ENCODE data around the gene MED8. TPM values are rescaled to one million over a fixed set of nuclear protein-coding genes. Genes with fewer than 3 reads are reported as not detected.

MED8 gene
- total and polyA plus RNA-seq, 2 of the 13 experiments (the other 11 are each of a cell fraction or from before 2014, with no cell fraction given): 16.9 to 77.4 TPM

DNA sequence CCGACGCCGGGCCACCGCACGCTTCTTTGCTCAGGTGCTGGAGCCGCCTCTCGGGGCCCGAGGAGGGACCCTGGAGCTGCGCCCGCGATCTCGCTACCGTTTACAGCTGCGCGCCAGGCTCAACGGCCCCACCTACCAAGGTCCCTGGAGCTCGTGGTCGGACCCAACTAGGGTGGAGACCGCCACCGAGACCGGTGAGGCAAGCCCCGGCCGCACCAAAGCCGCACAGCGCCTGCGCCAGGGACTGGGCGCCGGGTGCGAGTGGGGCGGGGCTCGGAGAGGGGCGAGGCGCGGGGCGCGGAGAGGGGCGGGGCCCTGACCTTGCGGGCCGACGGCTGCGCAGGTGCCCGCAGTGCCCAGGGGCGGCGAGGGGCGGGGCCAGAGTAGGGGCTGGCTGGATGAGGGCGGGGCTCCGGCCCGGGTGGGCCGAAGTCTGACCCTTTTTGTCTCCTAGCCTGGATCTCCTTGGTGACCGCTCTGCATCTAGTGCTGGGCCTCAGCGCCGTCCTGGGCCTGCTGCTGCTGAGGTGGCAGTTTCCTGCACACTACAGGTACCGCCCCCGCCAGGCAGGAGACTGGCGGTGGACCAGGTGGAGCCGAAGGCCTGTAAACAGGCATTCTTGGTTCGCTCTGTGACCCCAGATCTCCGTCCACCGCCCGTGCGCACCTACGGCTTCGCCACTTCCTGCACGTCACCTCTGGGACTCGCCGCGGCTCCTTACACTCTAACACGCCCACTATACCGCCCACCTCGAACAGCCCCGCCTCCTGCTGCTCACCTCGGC is 40.6 kb downstream of the MED8 start (continued):
- TF ChIP-seq ZNF3 (CRISPR knock-in tag; IDR thresholded peaks at IDR 0.05) (no peak), ZNF768 (CRISPR knock-in tag; IDR thresholded peaks at IDR 0.05) (peak; percentile 66; the same call in 1 of the 2 replicates), ZMYM2 (CRISPR knock-in tag; IDR thresholded peaks at IDR 0.05) (no peak), MAFK (conservative IDR thresholded peaks at IDR 0.05 in 1 of 2, IDR thresholded peaks at IDR 0.05 in 1 of 2; ENCODE audit: low read length in 2 of 2) (peak; percentile 68 to 85), RFXAP (CRISPR knock-in tag; IDR thresholded peaks at IDR 0.05; ENCODE audit: borderline replicate concordance) (peak; percentile 45; the same call in 1 of the 2 replicates), ZMYM3 (CRISPR knock-in tag; IDR thresholded peaks at IDR 0.05) (no peak), FLYWCH1 (CRISPR knock-in tag; IDR thresholded peaks at IDR 0.05) (no peak), TEAD2 (CRISPR knock-in tag; IDR thresholded peaks at IDR 0.05) (no peak), PHB2 (IDR thresholded peaks at IDR 0.05; ENCODE audit: partially characterized antibody) (no peak), ZNF24 (IDR thresholded peaks at IDR 0.05) (no peak), EED (CRISPR knock-in tag; IDR thresholded peaks at IDR 0.05) (no peak), SSRP1 (CRISPR knock-in tag; IDR thresholded peaks at IDR 0.05) (no peak), ZFX (CRISPR knock-in tag; IDR thresholded peaks at IDR 0.05; ENCODE audit: low read depth) (peak; percentile 98), ZFP41 (CRISPR knock-in tag; IDR thresholded peaks at IDR 0.05; ENCODE audit: borderline replicate concordance) (no peak), SP4 (CRISPR knock-in tag; IDR thresholded peaks at IDR 0.05) (peak; percentile 90), ZNF616 (CRISPR knock-in tag; IDR thresholded peaks at IDR 0.05; ENCODE audit: low read depth) (no peak), ZFYVE20 (CRISPR knock-in tag; IDR thresholded peaks at IDR 0.05; ENCODE audit: borderline replicate concordance, low read depth) (no peak), ZNF20 (CRISPR knock-in tag; IDR thresholded peaks at IDR 0.05) (no peak)
- TF ChIP-seq, protein P1, sequence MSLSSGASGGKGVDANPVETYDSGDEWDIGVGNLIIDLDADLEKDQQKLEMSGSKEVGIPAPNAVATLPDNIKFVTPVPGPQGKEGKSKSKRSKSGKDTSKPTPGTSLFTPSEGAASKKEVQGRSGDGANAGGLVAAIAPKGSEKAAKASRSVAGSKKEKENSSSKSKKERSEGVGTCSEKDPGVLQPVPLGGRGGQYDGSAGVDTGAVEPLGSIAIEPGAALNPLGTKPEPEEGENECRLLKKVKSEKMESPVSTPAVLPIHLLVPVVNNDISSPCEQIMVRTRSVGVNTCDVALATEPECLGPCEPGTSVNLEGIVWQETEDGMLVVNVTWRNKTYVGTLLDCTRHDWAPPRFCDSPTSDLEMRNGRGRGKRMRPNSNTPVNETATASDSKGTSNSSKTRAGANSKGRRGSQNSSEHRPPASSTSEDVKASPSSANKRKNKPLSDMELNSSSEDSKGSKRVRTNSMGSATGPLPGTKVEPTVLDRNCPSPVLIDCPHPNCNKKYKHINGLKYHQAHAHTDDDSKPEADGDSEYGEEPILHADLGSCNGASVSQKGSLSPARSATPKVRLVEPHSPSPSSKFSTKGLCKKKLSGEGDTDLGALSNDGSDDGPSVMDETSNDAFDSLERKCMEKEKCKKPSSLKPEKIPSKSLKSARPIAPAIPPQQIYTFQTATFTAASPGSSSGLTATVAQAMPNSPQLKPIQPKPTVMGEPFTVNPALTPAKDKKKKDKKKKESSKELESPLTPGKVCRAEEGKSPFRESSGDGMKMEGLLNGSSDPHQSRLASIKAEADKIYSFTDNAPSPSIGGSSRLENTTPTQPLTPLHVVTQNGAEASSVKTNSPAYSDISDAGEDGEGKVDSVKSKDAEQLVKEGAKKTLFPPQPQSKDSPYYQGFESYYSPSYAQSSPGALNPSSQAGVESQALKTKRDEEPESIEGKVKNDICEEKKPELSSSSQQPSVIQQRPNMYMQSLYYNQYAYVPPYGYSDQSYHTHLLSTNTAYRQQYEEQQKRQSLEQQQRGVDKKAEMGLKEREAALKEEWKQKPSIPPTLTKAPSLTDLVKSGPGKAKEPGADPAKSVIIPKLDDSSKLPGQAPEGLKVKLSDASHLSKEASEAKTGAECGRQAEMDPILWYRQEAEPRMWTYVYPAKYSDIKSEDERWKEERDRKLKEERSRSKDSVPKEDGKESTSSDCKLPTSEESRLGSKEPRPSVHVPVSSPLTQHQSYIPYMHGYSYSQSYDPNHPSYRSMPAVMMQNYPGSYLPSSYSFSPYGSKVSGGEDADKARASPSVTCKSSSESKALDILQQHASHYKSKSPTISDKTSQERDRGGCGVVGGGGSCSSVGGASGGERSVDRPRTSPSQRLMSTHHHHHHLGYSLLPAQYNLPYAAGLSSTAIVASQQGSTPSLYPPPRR (CRISPR knock-in tag; IDR thresholded peaks at IDR 0.05; ENCODE audit: borderline replicate concordance): peak; percentile 67
- TF ChIP-seq, protein P2, sequence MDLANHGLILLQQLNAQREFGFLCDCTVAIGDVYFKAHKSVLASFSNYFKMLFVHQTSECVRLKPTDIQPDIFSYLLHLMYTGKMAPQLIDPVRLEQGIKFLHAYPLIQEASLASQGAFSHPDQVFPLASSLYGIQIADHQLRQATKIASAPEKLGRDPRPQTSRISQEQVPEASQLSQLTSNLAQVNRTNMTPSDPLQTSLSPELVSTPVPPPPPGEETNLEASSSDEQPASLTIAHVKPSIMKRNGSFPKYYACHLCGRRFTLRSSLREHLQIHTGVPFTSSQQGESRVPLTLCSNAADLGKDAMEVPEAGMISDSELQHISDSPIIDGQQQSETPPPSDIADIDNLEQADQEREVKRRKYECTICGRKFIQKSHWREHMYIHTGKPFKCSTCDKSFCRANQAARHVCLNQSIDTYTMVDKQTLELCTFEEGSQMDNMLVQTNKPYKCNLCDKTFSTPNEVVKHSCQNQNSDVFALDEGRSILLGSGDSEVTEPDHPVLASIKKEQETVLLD (CRISPR knock-in tag; IDR thresholded peaks at IDR 0.05; ENCODE audit: low read depth): peak; percentile 73
- TF ChIP-seq, protein P3, sequence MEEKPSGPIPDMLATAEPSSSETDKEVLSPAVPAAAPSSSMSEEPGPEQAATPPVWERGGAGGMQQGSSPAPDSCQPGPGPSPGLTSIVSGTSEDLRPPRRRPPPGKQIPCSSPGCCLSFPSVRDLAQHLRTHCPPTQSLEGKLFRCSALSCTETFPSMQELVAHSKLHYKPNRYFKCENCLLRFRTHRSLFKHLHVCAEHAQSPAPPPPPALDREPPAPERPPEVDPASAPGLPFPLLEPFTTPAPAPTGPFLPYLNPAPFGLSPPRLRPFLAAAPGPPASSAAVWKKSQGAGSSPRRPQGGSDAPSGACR (CRISPR knock-in tag; IDR thresholded peaks at IDR 0.05): no peak
- TF ChIP-seq, protein P4, sequence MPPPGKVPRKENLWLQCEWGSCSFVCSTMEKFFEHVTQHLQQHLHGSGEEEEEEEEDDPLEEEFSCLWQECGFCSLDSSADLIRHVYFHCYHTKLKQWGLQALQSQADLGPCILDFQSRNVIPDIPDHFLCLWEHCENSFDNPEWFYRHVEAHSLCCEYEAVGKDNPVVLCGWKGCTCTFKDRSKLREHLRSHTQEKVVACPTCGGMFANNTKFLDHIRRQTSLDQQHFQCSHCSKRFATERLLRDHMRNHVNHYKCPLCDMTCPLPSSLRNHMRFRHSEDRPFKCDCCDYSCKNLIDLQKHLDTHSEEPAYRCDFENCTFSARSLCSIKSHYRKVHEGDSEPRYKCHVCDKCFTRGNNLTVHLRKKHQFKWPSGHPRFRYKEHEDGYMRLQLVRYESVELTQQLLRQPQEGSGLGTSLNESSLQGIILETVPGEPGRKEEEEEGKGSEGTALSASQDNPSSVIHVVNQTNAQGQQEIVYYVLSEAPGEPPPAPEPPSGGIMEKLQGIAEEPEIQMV (CRISPR knock-in tag; IDR thresholded peaks at IDR 0.05; ENCODE audit: low read depth): peak; percentile 10; the same call in 1 of the 2 replicates

All from HepG2 (cell line).